A549 (cell line): ENCODE results near the gene IL1R1.

Source experiments
- CHD2 ChIP-seq: fragments of 150-350 bp; IDR thresholded peaks from 2 replicates; pipeline ENCODE4 v1.6.1; 2014; ENCODE audit warnings: low read length; ENCODE audit not compliant: partially characterized antibody
- CTCF ChIP-seq: fragments of >200 bp; sonication (Bioruptor Twin); formaldehyde crosslinking; IDR thresholded peaks from 3 replicates; pipeline ENCODE4 v1.5.1; 2016
- EP300 ChIP-seq, 2 experiments: fragments of >200 bp; sonication (Bioruptor Twin); formaldehyde crosslinking; IDR thresholded peaks; 2 replicates in 1 of 2; 3 replicates in 1 of 2; pipeline ENCODE4 v1.6.1; 2016 to 2017
- JUN ChIP-seq, 2 experiments: fragments of >200 bp; sonication (Bioruptor Twin); formaldehyde crosslinking; IDR thresholded peaks; 2 replicates in 1 of 2; 3 replicates in 1 of 2; pipeline ENCODE4 v1.6.1; 2016 to 2017
- POLR2AphosphoS2 ChIP-seq: conservative IDR thresholded peaks from 2 replicates; pipeline ENCODE4 v1.6.1; 2012; ENCODE audit warnings: low read length, improper control_type of control experiment, inconsistent platforms
- RFX5 ChIP-seq: fragments of 450-650 bp; IDR thresholded peaks from 2 replicates; pipeline ENCODE4 v1.7.1; 2014; ENCODE audit warnings: antibody characterized with exemption, mild to moderate bottlenecking, moderate library complexity
- SMC3 ChIP-seq: fragments of >200 bp; sonication (Bioruptor Twin); formaldehyde crosslinking; IDR thresholded peaks from 3 replicates; pipeline ENCODE4 v1.6.1; 2018; ENCODE audit warnings: inconsistent platforms
- TFCP2L1 ChIP-seq: fragments of 250-450 bp; sonication (Bioruptor Pico); IDR thresholded peaks from 2 replicates; pipeline ENCODE4 v1.5.0; 2021; ENCODE audit warnings: mild to moderate bottlenecking

- TF ChIP-seq JUN (IDR thresholded peaks at IDR 0.05) (no peak), POLR2AphosphoS2 (no peak), TFCP2L1 (no peak), CTCF (no peak), SMC3 (no peak), CHD2 (no peak), RFX5 (no peak), EP300 (IDR thresholded peaks at IDR 0.05) (no peak)
These were observed 41.3 kb upstream of the IL1R1 start for GRCh38 chr2:102101097-102101848.
